Right renal pelvis (tissue), 4 donors: Measurements from ENCODE around the gene NDOR1. TPM values are rescaled to one million over a fixed set of nuclear protein-coding genes. Genes with fewer than 3 reads are reported as not detected.
A peak's percentile ranks its signal among the peaks of the same experiment; 100 is the strongest.
"Not testable (repeated sequence)": the region's sequence is repeated elsewhere in the genome, so short reads cannot be mapped to it uniquely, and the experiment has no call there.

Source experiments
- DNase-seq, 4 donors: peaks; one replicate each; pipeline ENCODE4 v3.0.0-alpha.2; 2013; ENCODE audit warnings: low read depth in 4 of 4, low spot score in 3 of 4, missing footprints in 1 of 4
- polyA plus RNA-seq, 4 donors: library from polyadenylated mRNA; unstranded; fragments of 120-200 nt; gene quantifications; one replicate each; pipeline ENCODE4 v1.2.1, GENCODE V29; 2013; ENCODE audit not compliant: insufficient read length in 4 of 4

The NDOR1 gene
- polyA plus RNA-seq, 4 donors, result 10.0 to 16.0 (median 10.9) TPM

DNA sequence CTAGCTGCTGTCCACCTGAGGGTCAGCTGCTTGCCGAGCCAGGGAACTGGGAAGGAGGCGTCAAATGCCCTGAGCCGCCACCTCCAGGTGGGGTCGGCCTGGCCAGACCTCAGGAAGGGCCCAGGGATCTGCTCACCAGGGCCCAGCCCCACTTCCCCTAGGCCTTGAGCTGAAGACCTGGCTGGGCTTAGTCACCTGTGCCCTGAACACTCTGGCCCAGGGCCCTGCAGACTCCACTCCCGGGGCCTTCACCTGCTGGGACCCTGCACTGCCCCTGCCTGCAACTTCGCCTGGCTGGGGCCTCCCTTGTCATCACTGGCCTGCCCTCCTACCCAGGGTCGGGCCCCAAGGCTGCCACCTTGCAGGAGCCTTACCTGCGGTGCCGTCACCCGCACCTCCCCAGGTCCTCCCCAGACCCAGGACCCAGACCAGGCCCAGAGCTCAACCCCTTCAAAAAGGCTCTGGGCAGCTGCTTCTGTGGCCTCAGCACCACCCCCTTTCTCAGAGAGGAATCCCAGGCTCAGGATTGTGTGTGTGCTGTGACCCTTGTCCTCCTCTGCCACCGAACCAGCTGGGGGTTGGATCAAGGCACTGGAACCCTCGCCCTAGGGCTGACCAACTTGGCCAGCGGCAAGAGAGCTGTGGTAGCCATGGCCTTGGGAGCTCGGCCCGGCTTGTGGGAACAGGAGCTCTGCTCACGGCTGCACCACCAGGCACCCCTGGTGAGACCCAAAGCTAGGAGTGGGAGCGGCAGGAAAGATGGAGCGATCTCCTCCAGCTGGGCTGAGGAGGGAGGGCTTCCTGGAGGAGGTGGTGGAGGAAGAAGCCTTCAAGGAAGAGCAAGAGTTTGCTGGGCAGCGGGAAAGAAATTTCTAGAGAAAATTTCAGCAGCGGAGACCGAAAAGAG, 48.5 kb downstream of the NDOR1 start:
- no peak for DNase-seq

DNA sequence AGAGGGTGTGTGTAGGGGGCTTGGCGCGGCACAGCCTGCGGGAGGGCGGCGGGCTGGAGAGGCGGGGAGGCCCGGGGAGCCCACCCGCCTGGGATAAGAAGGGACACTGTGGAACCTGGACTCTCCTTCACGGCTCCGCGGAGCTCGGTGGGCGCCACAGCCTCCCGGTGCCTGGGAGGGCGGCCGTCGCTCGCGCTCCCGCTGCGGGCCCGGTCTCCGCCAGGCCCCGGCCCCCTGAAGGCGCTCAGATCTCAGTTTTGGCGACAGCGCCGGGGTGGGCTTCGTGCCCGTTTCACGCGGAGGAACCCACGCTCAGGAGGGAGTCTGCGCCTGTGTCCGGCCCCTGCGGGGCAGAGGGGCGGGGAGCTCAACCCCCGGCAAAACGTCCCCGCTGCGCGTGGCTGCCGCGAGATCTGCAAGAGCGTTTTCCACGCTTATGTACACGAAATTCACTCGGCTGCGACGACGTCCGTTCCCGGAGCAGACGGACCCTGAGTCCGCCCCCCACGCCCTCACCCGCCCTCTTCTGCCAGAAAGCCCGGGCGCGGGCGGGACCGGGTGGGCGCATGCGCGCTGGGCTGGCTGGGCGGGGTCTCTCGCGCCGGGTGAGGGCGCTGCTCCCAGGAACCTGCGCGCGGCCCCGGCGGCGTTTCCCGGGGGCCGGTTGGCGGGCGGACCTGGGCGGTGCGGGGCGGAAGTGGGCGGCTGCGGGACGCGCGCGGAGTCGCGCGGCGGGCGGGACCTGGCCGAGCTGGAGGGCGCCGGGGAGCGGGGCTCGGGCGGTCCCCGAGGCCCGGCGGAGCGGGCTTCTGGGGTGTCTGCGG, 49.3 kb downstream of the NDOR1 start, which contains the start of gene NELFB:
TSS of gene NELFB (plus strand) at position 704 of the 824 bp plus-strand sequence.
- peak; percentile 80 to 86 (median 84) for DNase-seq

DNA sequence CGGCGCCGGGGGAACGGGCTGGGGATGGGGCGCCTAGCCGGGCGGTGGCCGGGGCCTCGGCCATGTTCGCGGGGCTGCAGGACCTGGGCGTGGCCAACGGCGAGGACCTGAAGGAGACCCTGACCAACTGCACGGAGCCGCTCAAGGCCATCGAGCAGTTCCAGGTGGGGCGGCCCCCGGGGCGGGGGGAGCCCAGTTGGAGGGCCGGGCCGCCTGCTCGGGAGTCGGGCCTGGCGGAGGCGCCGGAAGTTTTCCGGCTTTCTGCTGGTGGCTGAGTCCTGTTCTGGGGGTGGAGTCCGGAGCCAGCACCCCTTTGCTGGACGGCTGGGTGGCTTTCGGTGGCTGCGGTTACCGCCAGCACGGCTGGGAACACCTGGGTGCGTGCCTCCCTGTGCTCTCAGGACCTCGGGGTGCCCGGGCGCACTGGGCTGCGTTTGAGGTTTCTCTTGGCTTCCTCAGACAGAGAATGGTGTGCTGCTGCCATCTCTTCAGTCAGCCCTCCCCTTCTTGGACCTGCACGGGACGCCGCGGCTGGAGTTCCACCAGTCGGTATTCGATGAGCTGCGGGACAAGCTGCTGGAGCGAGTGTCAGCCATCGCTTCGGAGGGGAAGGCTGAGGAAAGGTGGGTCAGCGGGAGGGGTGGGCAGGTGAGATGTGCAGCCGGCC, 50.1 kb downstream of the NDOR1 start:
- no peak for DNase-seq

DNA sequence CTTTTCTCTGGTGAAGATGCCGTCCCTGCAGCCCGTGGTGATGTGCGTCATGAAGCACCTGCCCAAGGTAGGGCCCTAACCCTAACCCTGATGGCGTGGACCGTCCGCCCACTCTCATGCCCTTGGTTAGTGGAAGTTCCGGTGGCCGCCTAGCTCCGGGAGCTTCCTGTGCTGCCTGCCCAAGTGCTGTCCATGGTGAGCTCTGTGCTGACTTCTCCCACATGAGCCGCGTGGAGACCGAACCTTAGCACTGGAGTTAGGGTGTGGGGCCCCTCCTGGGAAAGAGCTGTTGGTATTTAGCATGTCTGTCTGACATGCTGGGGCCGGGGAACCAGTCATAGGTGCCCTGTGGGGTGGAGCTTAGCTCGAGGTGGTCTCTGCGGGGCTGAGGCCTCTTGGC, 50.9 kb downstream of the NDOR1 start:
- DNase-seq, result no peak

DNA sequence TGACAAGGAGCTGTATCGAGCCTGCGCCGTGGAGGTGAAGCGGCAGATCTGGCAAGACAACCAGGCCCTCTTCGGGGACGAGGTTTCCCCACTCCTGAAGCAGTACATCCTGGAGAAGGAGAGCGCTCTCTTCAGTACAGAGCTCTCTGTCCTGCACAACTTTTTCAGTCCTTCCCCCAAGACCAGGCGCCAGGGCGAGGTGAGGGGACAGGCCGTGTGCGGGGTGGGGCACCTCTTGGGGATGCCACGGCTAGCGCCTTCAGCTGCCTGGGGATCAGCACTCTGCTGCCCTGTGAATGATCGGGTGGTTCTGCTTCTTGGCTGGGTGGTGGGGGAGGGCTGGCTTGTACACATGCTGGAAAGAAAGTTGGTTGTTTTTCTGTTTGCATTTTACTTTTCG, 51.4 kb downstream of the NDOR1 start:
- no peak for DNase-seq

DNA sequence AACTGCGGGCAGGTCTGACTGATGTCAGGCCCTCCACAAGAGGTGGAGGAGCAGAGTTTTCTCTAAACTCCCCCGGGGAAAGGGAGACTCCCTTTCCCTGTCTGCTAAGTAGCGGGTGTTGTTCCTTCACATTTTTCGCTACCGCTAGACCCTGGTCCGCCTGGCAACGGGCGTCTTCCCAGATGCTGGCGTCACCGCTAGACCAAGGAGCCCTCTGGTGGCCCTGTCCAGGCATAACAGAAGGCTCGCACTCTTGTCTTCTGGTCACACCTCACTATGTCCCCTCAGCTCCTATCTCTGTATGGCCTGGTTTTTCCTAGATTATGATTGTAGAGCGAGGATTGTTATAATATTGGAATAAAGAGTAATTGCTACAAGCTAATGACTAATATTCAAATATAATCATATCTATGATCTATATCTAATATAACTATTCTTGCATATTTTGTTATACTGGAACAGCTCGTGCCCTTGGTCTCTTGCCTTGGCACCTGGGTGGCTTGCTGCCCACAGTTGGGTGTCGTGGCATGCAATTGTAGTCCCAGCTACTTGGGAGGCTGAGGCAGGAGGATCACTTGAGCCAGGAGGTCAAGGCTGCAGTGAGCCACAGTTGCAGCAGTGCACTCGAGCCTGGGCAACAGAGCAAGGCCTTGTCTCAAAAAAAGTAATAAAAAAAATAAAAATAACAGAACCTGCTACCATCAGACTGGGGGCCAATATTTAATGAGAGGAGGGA, 56.8 kb downstream of the NDOR1 start:
- DNase-seq, result not testable (repeated sequence)

DNA sequence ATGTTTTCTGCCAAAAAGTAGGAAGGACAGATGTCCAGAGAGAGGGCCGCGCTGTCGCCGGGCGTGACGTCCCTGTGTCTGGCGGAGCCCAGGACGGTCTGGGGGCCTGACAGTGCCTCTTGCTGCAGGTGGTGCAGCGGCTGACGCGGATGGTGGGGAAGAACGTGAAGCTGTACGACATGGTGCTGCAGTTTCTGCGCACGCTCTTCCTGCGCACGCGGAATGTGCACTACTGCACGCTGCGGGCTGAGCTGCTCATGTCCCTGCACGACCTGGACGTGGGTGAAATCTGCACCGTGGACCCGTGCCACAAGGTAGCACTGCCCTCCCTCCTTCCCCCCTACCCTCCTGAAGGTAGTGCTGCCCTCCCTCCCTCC, 57.4 kb downstream of the NDOR1 start:
- no peak for DNase-seq

DNA sequence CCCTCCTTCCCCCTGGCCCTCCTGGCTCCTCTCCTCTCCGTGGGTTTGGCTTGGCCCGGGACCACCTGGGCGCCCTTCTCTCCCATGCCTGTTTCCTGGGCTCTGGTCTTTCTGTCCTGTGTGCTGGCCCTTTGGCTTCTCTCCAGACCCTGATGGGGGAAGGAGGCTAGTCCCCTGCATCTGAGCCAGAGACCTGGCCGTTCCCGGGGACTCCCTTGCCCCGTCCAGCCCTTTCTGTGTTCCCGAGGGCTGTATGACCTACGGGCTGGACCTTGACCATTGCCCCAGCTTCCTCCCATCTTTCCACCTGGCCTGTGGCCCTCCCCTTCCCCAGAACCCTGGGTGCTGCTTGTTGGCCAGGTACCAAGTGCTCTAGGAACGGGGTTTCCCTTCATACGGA, 58.0 kb downstream of the NDOR1 start:
- no peak for DNase-seq

DNA sequence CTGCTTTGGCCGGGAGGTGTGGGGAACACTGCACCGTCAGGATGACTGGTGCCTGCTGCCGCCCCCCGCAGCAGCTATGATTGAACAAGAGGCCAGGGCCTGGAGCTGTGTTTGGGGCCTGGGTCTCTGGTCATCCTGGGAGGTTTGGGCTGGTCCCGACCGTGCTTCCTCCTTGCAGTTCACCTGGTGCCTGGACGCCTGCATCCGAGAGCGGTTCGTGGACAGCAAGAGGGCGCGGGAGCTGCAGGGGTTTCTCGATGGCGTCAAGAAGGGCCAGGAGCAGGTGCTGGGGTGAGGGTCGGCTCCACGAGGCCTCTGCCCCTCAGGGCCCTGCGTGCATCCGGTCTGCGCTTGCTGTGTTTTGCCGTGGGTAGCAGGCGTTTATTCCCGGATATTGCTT, 58.6 kb downstream of the NDOR1 start:
- no peak for DNase-seq

DNA sequence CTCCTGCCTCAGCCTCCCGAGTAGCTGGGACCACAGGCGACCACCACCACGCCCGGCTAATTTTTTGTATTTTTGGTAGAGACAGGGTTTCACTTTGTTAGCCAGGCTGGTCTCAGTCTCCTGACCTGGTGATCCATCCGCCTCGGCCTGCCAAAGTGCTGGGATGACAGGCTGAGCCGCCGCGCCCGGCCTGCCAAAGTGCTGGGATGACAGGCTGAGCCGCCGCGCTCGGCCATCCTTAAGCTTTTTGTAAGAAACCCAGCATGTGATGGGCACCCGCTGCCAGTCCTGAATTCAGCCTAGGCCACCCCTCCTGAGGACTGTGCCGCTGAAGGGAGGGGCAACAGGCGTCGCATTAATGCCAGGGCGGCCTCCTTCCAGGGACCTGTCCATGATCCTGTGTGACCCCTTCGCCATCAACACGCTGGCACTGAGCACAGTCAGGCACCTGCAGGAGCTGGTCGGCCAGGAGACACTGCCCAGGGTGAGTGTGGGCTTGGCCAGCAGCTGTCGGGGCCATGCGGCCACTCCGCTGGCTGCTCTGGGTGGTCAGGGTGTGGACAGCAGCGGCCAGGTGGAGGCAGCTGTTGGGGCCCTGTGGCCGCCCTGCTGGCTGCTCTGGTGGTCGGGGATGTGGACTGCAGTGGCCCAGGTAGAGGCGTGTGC, 60.1 kb downstream of the NDOR1 start:
- DNase-seq, result no peak

DNA sequence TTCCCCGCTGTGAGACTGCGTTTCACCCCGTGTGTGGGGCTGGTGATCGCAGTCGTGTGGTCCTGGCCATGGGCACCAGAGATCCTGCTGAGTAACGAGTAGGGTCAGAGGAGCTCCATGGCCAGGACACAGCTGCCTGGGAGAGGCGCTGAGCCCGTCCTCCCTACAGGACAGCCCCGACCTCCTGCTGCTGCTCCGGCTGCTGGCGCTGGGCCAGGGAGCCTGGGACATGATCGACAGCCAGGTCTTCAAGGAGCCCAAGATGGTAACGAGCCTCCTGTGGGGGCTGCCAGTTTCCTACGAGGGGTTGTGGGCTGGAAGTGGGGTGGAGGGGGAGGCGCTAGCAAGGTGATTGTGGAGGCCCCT, 60.6 kb downstream of the NDOR1 start:
- no peak for DNase-seq

Other genes starting within 250 kb of the NDOR1 start
- 100 to 1,000 TPM in 1 of 4 donors, 10 to 100 TPM in 3; 27.8 to 104 (median 33.5) TPM for gene PTGDS, start 228.2 kb upstream of the NDOR1 start, polyA plus RNA-seq
- under 1 TPM; 0.08 to 0.35 (median 0.19) TPM for gene LCNL1, start 222.7 kb upstream of the NDOR1 start, polyA plus RNA-seq
- gene PAXX, start 213.3 kb upstream of the NDOR1 start, polyA plus RNA-seq, result 10 to 100 TPM; 26.9 to 46.1 (median 31.5) TPM
- 1 to 10 TPM in 1 of 4 donors, under 1 TPM in 3; 0.28 to 1.2 (median 0.50) TPM for gene CLIC3, start 209.1 kb upstream of the NDOR1 start, polyA plus RNA-seq
- 10 to 100 TPM; 33.3 to 57.9 (median 40.2) TPM for gene ABCA2, start 177.5 kb upstream of the NDOR1 start, polyA plus RNA-seq
- under 1 TPM in 2 of 4 donors, not detected in 2; 0.04 to 0.11 TPM for gene FUT7, start 173.6 kb upstream of the NDOR1 start, polyA plus RNA-seq
- 10 to 100 TPM; 22.8 to 47.1 (median 26.5) TPM for gene NPDC1, start 159.5 kb upstream of the NDOR1 start, polyA plus RNA-seq
- gene ENTPD2, start 151.6 kb upstream of the NDOR1 start, polyA plus RNA-seq, result 1 to 10 TPM; 3.4 to 7.4 (median 4.2) TPM
- gene SAPCD2, start 135.1 kb upstream of the NDOR1 start, polyA plus RNA-seq, result 1 to 10 TPM; 5.4 to 9.5 (median 6.0) TPM
- gene UAP1L1, start 128.2 kb upstream of the NDOR1 start, polyA plus RNA-seq, result 1 to 10 TPM; 4.6 to 6.6 (median 5.6) TPM
- 10 to 100 TPM; 46.4 to 62.2 (median 53.4) TPM for gene MAN1B1, start 118.7 kb upstream of the NDOR1 start, polyA plus RNA-seq
- gene DPP7, start 91.0 kb upstream of the NDOR1 start, polyA plus RNA-seq, result 10 to 100 TPM in 3 of 4 donors, 1 to 10 TPM in 1; 9.7 to 41.8 (median 18.2) TPM
- gene GRIN1, start 66.5 kb upstream of the NDOR1 start, polyA plus RNA-seq, result under 1 TPM in 2 of 4 donors, not detected in 2; 0.04 to 0.12 TPM
- gene LRRC26, start 35.6 kb upstream of the NDOR1 start, polyA plus RNA-seq, result under 1 TPM in 1 of 4 donors, not detected in 3; 0.16 TPM
- not detected for gene TMEM210, start 33.6 kb upstream of the NDOR1 start, polyA plus RNA-seq
- 10 to 100 TPM; 37.1 to 50.4 (median 40.9) TPM for gene ANAPC2, start 17.1 kb upstream of the NDOR1 start, polyA plus RNA-seq
- gene SSNA1, start 17.0 kb upstream of the NDOR1 start, polyA plus RNA-seq, result 10 to 100 TPM; 42.7 to 70.4 (median 47.7) TPM
- 10 to 100 TPM; 12.9 to 18.6 (median 14.1) TPM for gene TPRN, start 5.0 kb upstream of the NDOR1 start, polyA plus RNA-seq
- gene TMEM203, start 52 bp upstream of the NDOR1 start, polyA plus RNA-seq, result 10 to 100 TPM; 44.6 to 49.8 (median 47.4) TPM
- 10 to 100 TPM in 2 of 4 donors, 1 to 10 TPM in 2; 7.9 to 16.3 (median 10.1) TPM for gene RNF208, start 16.5 kb downstream of the NDOR1 start, polyA plus RNA-seq
- gene CYSRT1, start 19.5 kb downstream of the NDOR1 start, polyA plus RNA-seq, result 10 to 100 TPM in 2 of 4 donors, 1 to 10 TPM in 2; 4.9 to 14.2 (median 10.8) TPM
- 10 to 100 TPM in 1 of 4 donors, 1 to 10 TPM in 3; 5.1 to 14.5 (median 9.7) TPM for gene RNF224, start 21.8 kb downstream of the NDOR1 start, polyA plus RNA-seq
- gene SLC34A3, start 25.2 kb downstream of the NDOR1 start, polyA plus RNA-seq, result 10 to 100 TPM in 1 of 4 donors, 1 to 10 TPM in 3; 4.7 to 11.9 (median 7.3) TPM
- 100 to 1,000 TPM; 343 to 454 (median 348) TPM for gene TUBB4B, start 35.6 kb downstream of the NDOR1 start, polyA plus RNA-seq
- gene STPG3, start 45.6 kb downstream of the NDOR1 start, polyA plus RNA-seq, result 1 to 10 TPM; 1.7 to 2.3 (median 1.8) TPM
- 10 to 100 TPM; 46.6 to 69.7 (median 51.2) TPM for gene NELFB, start 49.6 kb downstream of the NDOR1 start, polyA plus RNA-seq
- gene TOR4A, start 72.0 kb downstream of the NDOR1 start, polyA plus RNA-seq, result 1 to 10 TPM; 3.6 to 10.0 (median 4.9) TPM
- gene NRARP, start 96.6 kb downstream of the NDOR1 start, polyA plus RNA-seq, result 10 to 100 TPM in 1 of 4 donors, 1 to 10 TPM in 3; 6.6 to 10.1 (median 6.7) TPM
- 10 to 100 TPM; 12.5 to 19.3 (median 13.8) TPM for gene EXD3, start 217.5 kb downstream of the NDOR1 start, polyA plus RNA-seq
- 10 to 100 TPM in 1 of 4 donors, 1 to 10 TPM in 3; 5.7 to 10.1 (median 6.2) TPM for gene NOXA1, start 217.7 kb downstream of the NDOR1 start, polyA plus RNA-seq
- gene ENTPD8, start 235.7 kb downstream of the NDOR1 start, polyA plus RNA-seq, result under 1 TPM; 0.52 to 0.59 (median 0.56) TPM